Measurements from ENCODE around the gene PDZRN4. TPM values are rescaled to one million over a fixed set of nuclear protein-coding genes. Genes with fewer than 3 reads are reported as not detected.

Gene PDZRN4
- total and polyA plus RNA-seq, 2 experiments from 2014 or later: 0.90 TPM; not detected in 1

DNA sequence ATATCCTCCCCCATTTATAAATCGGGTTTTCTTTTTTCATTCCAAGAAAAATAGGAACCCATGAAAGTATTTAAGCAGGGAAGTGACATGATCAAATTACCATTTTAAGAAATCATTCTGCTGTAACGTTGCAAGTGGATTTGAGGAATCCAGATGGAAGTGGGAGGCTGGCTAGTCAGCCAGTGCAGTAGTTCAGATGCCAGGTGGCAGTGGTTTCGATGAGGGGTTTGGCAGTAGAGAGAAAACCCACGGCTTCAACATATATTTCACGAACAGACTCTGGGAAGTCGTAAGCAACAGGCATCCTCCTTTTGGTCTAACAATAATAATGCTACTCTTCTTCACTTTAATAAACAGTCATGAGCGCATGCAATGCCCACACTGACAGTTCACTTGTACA, 25.0 kb downstream of the PDZRN4 start:
- Histone ChIP-seq H3K9me2 (ENCODE audit: insufficient read depth) (no peaks in the 10 kb centered on the region), H3K79me2 (replicated peaks; ENCODE audit: insufficient read depth) (no peaks in the 10 kb centered on the region), H3K36me3 (ENCODE audit: insufficient read depth) (no peaks in the 10 kb centered on the region), H4K20me1 (replicated peaks; ENCODE audit: insufficient read depth) (no peaks in the 10 kb centered on the region), H3K27me3 (ENCODE audit: insufficient read depth) (no peaks in the 10 kb centered on the region), H3K4me1 (ENCODE audit: insufficient read depth) (no peaks in the 10 kb centered on the region), H3K27ac (ENCODE audit: low read depth) (no peak overlapping the region), H3K4me3 (no peak overlapping the region), H3K4me2 (no peak overlapping the region), H2AFZ (no peak overlapping the region; the same call in 1 of the 2 replicates), H3F3A (replicated peaks; ENCODE audit: low read depth) (no peaks in the 10 kb centered on the region)
- H3K4me3 Mint-ChIP-seq: no peak overlapping the region
- H3K27me3 Mint-ChIP-seq (ENCODE audit: insufficient read depth, low read depth, poor library complexity): no peaks in the 10 kb centered on the region
- TF ChIP-seq, protein P1, sequence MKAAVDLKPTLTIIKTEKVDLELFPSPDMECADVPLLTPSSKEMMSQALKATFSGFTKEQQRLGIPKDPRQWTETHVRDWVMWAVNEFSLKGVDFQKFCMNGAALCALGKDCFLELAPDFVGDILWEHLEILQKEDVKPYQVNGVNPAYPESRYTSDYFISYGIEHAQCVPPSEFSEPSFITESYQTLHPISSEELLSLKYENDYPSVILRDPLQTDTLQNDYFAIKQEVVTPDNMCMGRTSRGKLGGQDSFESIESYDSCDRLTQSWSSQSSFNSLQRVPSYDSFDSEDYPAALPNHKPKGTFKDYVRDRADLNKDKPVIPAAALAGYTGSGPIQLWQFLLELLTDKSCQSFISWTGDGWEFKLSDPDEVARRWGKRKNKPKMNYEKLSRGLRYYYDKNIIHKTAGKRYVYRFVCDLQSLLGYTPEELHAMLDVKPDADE (IDR thresholded peaks at IDR 0.05): no peak
- no peak for TF ChIP-seq EZH2phosphoT487 (IDR thresholded peaks at IDR 0.05; ENCODE audit: unreplicated experiment)
- no peak for TF ChIP-seq JUNB (IDR thresholded peaks at IDR 0.05; ENCODE audit: unreplicated experiment)
- TF ChIP-seq, protein P2, sequence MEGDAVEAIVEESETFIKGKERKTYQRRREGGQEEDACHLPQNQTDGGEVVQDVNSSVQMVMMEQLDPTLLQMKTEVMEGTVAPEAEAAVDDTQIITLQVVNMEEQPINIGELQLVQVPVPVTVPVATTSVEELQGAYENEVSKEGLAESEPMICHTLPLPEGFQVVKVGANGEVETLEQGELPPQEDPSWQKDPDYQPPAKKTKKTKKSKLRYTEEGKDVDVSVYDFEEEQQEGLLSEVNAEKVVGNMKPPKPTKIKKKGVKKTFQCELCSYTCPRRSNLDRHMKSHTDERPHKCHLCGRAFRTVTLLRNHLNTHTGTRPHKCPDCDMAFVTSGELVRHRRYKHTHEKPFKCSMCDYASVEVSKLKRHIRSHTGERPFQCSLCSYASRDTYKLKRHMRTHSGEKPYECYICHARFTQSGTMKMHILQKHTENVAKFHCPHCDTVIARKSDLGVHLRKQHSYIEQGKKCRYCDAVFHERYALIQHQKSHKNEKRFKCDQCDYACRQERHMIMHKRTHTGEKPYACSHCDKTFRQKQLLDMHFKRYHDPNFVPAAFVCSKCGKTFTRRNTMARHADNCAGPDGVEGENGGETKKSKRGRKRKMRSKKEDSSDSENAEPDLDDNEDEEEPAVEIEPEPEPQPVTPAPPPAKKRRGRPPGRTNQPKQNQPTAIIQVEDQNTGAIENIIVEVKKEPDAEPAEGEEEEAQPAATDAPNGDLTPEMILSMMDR (conservative IDR thresholded peaks at IDR 0.05; ENCODE audit: low read depth in 2 of 2): no peak
- no peak for TF ChIP-seq STAT1 (IDR thresholded peaks at IDR 0.05; ENCODE audit: unreplicated experiment)
- TF ChIP-seq REST (IDR thresholded peaks at IDR 0.05; ENCODE audit: unreplicated experiment): no peak
- TF ChIP-seq ZNF114 (CRISPR knock-in tag; IDR thresholded peaks at IDR 0.05): no peak
- no peak for TF ChIP-seq POLR2AphosphoS5 (IDR thresholded peaks at IDR 0.05; ENCODE audit: low read depth)
- TF ChIP-seq NANOG (IDR thresholded peaks at IDR 0.05; ENCODE audit: borderline replicate concordance): no peak
- no peak for TF ChIP-seq CREB1 (CRISPR knock-in tag; IDR thresholded peaks at IDR 0.05; ENCODE audit: low read depth)
- no peak for TF ChIP-seq ZNF331 (CRISPR knock-in tag; IDR thresholded peaks at IDR 0.05; ENCODE audit: low read depth)
- TF ChIP-seq, protein P3, sequence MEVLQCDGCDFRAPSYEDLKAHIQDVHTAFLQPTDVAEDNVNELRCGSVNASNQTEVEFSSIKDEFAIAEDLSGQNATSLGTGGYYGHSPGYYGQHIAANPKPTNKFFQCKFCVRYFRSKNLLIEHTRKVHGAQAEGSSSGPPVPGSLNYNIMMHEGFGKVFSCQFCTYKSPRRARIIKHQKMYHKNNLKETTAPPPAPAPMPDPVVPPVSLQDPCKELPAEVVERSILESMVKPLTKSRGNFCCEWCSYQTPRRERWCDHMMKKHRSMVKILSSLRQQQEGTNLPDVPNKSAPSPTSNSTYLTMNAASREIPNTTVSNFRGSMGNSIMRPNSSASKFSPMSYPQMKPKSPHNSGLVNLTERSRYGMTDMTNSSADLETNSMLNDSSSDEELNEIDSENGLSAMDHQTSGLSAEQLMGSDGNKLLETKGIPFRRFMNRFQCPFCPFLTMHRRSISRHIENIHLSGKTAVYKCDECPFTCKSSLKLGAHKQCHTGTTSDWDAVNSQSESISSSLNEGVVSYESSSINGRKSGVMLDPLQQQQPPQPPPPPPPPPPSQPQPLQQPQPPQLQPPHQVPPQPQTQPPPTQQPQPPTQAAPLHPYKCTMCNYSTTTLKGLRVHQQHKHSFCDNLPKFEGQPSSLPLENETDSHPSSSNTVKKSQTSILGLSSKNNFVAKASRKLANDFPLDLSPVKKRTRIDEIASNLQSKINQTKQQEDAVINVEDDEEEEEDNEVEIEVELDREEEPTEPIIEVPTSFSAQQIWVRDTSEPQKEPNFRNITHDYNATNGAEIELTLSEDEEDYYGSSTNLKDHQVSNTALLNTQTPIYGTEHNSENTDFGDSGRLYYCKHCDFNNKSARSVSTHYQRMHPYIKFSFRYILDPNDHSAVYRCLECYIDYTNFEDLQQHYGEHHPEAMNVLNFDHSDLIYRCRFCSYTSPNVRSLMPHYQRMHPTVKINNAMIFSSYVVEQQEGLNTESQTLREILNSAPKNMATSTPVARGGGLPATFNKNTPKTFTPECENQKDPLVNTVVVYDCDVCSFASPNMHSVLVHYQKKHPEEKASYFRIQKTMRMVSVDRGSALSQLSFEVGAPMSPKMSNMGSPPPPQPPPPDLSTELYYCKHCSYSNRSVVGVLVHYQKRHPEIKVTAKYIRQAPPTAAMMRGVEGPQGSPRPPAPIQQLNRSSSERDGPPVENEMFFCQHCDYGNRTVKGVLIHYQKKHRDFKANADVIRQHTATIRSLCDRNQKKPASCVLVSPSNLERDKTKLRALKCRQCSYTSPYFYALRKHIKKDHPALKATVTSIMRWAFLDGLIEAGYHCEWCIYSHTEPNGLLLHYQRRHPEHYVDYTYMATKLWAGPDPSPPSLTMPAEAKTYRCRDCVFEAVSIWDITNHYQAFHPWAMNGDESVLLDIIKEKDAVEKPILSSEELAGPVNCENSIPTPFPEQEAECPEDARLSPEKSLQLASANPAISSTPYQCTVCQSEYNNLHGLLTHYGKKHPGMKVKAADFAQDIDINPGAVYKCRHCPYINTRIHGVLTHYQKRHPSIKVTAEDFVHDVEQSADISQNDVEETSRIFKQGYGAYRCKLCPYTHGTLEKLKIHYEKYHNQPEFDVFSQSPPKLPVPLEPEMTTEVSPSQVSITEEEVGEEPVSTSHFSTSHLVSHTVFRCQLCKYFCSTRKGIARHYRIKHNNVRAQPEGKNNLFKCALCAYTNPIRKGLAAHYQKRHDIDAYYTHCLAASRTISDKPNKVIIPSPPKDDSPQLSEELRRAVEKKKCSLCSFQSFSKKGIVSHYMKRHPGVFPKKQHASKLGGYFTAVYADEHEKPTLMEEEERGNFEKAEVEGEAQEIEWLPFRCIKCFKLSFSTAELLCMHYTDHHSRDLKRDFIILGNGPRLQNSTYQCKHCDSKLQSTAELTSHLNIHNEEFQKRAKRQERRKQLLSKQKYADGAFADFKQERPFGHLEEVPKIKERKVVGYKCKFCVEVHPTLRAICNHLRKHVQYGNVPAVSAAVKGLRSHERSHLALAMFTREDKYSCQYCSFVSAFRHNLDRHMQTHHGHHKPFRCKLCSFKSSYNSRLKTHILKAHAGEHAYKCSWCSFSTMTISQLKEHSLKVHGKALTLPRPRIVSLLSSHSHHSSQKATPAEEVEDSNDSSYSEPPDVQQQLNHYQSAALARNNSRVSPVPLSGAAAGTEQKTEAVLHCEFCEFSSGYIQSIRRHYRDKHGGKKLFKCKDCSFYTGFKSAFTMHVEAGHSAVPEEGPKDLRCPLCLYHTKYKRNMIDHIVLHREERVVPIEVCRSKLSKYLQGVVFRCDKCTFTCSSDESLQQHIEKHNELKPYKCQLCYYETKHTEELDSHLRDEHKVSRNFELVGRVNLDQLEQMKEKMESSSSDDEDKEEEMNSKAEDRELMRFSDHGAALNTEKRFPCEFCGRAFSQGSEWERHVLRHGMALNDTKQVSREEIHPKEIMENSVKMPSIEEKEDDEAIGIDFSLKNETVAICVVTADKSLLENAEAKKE (CRISPR knock-in tag; IDR thresholded peaks at IDR 0.05): no peak
- no peak for TF ChIP-seq EZH2 (IDR thresholded peaks at IDR 0.05; ENCODE audit: low read depth, unreplicated experiment)
- ATAC-seq (no peak), DNase-seq (ENCODE audit: low spot score) (no peak)
- H3K36me3 Mint-ChIP-seq (ENCODE audit: low read depth): no peaks in the 10 kb centered on the region
- H3K9me3 Mint-ChIP-seq: no peaks in the 10 kb centered on the region
- H3K4me1 Mint-ChIP-seq: no peaks in the 10 kb centered on the region
- H3K27ac Mint-ChIP-seq: no peak overlapping the region
